Measurements from ENCODE around the gene SYT9. TPM values are rescaled to one million over a fixed set of nuclear protein-coding genes. Genes with fewer than 3 reads are reported as not detected.

Gene SYT9
- total and polyA plus RNA-seq, 2 of the 4 experiments (the other 2 are of a cell fraction), result not detected

- Histone ChIP-seq H3K27me3 (ENCODE audit: control insufficient read depth, insufficient read depth, low read length) (no peaks in the 10 kb centered on the region), H2BK5ac (ENCODE audit: low read depth, low read length, poor library complexity, severe bottlenecking) (no peak overlapping the region), H3K14ac (replicated peaks; ENCODE audit: low read depth, low read length) (no peak overlapping the region), H2AK5ac (ENCODE audit: low read depth, low read length) (no peak overlapping the region), H4K8ac (ENCODE audit: low read depth in 2 of 2, low read length in 2 of 2) (no peak overlapping the region), H4K20me1 (ENCODE audit: insufficient read depth, low read length) (no peaks in the 10 kb centered on the region), H3K4ac (ENCODE audit: low read depth, low read length) (no peak overlapping the region), H4K5ac (ENCODE audit: low read depth, low read length) (no peak overlapping the region), H2BK120ac (ENCODE audit: low read depth, low read length) (no peak overlapping the region), H4K91ac (ENCODE audit: insufficient read depth, low read depth, low read length) (no peak overlapping the region), H3K56ac (ENCODE audit: extremely low read depth, insufficient read depth, low read length) (no peak overlapping the region), H3K36me3 (ENCODE audit: control insufficient read depth, insufficient read depth, low read length) (no peaks in the 10 kb centered on the region), H3K79me1 (ENCODE audit: low read depth in 1 of 2, low read length in 2 of 2) (no peaks in the 10 kb centered on the region), H3K9ac (ENCODE audit: low read depth, low read length) (no peak overlapping the region), H3K27ac (ENCODE audit: insufficient read depth, low read length) (no peak overlapping the region), H3K9me1 (ENCODE audit: insufficient read depth, low read length) (no peaks in the 10 kb centered on the region), H3K18ac (ENCODE audit: low read depth, low read length) (no peak overlapping the region), H3K4me2 (ENCODE audit: low read depth, low read length) (no peak overlapping the region), H2AK9ac (replicated peaks; ENCODE audit: low read depth, low read length, poor library complexity) (no peak overlapping the region), H2AFZ (replicated peaks; ENCODE audit: low read length, poor library complexity) (no peak overlapping the region), H2BK20ac (ENCODE audit: low read depth, low read length) (no peak overlapping the region), H3K4me1 (ENCODE audit: control insufficient read depth, insufficient read depth, low read length) (no peaks in the 10 kb centered on the region), H2BK15ac (ENCODE audit: low read depth, low read length) (no peak overlapping the region), H3K9me3 (ENCODE audit: control insufficient read depth, insufficient read depth, low read length) (peaks cover 2% of the 10 kb centered on the region; the same call in 1 of the 2 replicates), H3K23ac (ENCODE audit: low read depth, low read length) (no peak overlapping the region), H3K4me3 (ENCODE audit: insufficient read depth, low read depth, low read length) (no peak overlapping the region)
- intact Hi-C loops (cut with micrococcal nuclease) (no loop called here), dilution Hi-C loops (cut with HindIII; ENCODE audit: low sequenced_read_pairs, unreplicated experiment) (no loop called here), in situ Hi-C loops (cut with MboI; ENCODE audit: low sequenced_read_pairs) (no loop called here)
- BruUV-seq (replicated peaks), result no TSS peak
- no peak for ATAC-seq (ENCODE audit: low read depth)
- CTCF ChIA-PET, result no interaction called here
- TF ChIP-seq BHLHE40 (IDR thresholded peaks at IDR 0.05; ENCODE audit: low read depth, low read length), result no peak
- no peak for TF ChIP-seq FOS (IDR thresholded peaks at IDR 0.05; ENCODE audit: low read depth, low read length)
- TF ChIP-seq USF2 (IDR thresholded peaks at IDR 0.05; ENCODE audit: low read depth, low read length), result no peak
- TF ChIP-seq POLR2A (IDR thresholded peaks at IDR 0.05; ENCODE audit: low read depth, low read length), result no peak
- TF ChIP-seq RCOR1 (IDR thresholded peaks at IDR 0.05; ENCODE audit: insufficient replicate concordance, low read length), result no peak
- no peak for TF ChIP-seq MXI1 (IDR thresholded peaks at IDR 0.05; ENCODE audit: borderline replicate concordance, low read depth, low read length)
- TF ChIP-seq MAZ (IDR thresholded peaks at IDR 0.05; ENCODE audit: borderline replicate concordance, low read depth, low read length), result no peak
- TF ChIP-seq MAFK (IDR thresholded peaks at IDR 0.05; ENCODE audit: low read depth, low read length), result no peak
- no peak for TF ChIP-seq CHD1 (IDR thresholded peaks at IDR 0.05; ENCODE audit: low read depth, low read length)
- TF ChIP-seq CEBPB (IDR thresholded peaks at IDR 0.05; ENCODE audit: low read depth, low read length), result no peak
- TF ChIP-seq RAD21 (IDR thresholded peaks at IDR 0.05; ENCODE audit: low read length), result no peak
- TF ChIP-seq, protein P1, sequence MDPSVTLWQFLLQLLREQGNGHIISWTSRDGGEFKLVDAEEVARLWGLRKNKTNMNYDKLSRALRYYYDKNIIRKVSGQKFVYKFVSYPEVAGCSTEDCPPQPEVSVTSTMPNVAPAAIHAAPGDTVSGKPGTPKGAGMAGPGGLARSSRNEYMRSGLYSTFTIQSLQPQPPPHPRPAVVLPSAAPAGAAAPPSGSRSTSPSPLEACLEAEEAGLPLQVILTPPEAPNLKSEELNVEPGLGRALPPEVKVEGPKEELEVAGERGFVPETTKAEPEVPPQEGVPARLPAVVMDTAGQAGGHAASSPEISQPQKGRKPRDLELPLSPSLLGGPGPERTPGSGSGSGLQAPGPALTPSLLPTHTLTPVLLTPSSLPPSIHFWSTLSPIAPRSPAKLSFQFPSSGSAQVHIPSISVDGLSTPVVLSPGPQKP (IDR thresholded peaks at IDR 0.05; ENCODE audit: borderline replicate concordance, low read depth, low read length), result no peak
- no peak for TF ChIP-seq NFE2L2 (IDR thresholded peaks at IDR 0.05; ENCODE audit: low read depth, low read length)
- POLR2A ChIA-PET (ENCODE audit: unreplicated experiment), result no interaction called here
- no CpG with 5 or more reads among the region's 3 CpGs for WGBS, 2 experiments (ENCODE audit: extremely low coverage in 2 of 2, insufficient read length in 1 of 2)
- DNase-seq, result no peak
These were observed 47.7 kb downstream of the SYT9 start for GRCh38 chr11:7299393-7299792.
